ES-I3 (cell line): Measurements from ENCODE around the gene RUSF1.
"Not testable (repeated sequence)": the region's sequence is repeated elsewhere in the genome, so short reads cannot be mapped to it uniquely, and the experiment has no call there.

Source experiments
- H3K36me3 ChIP-seq: 2 replicates; pipeline ENCODE4 v1.6.1; 2013; ENCODE audit warnings: mild to moderate bottlenecking, low read length, control low read depth, moderate library complexity; ENCODE audit not compliant: insufficient read depth
- H3K4me1 ChIP-seq: 2 replicates; pipeline ENCODE4 v1.6.1; 2013; ENCODE audit warnings: mild to moderate bottlenecking, control low read depth, low read length; ENCODE audit not compliant: insufficient read depth
- H3K9ac ChIP-seq: 2 replicates; pipeline ENCODE4 v1.6.1; 2013; ENCODE audit warnings: low read depth, mild to moderate bottlenecking, low read length, moderate library complexity
- H3K9me3 ChIP-seq: 2 replicates; pipeline ENCODE4 v1.6.1; 2013; ENCODE audit warnings: mild to moderate bottlenecking, low read length, moderate library complexity; ENCODE audit not compliant: control insufficient read depth, insufficient read depth

RUSF1 gene

DNA sequence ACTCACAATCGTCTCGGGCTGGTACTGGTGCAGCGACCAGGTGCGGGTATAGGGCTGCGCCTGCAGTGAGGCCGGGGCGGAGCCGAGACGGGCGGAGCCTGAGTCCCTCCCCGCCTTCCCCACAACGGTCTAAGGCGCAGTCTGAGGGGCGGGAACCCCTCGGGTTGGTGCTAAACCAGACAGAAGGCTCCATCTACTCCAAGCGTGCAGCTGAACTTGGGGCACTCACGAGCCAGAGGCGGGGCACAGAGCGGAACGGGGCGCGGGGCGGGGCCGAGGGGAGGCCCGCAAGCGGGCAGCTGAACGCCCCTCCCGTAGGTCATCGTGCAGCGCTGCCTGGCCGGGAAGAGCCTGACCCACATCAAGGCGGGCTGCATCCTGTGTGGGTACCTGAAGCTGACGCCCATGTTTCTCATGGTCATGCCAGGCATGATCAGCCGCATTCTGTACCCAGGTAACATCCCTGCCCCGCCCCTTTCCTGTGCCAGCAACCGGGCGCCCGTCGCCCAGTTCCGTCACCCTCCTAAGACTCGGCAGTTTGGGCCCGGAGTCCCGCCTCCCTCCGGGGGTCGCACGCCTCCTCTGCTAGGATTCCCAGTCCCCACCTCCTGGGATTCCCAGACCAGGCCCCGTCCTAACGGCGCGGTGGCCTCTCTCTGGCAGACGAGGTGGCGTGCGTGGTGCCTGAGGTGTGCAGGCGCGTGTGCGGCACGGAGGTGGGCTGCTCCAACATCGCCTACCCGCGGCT lies 20.3 kb downstream of the RUSF1 start:
- Histone ChIP-seq H3K4me1 (peaks cover 8% of the 10 kb centered on the region; the same call in 1 of the 2 replicates), H3K9ac (peak overlapping the region; percentile 49; the same call in 1 of the 2 replicates), H3K9me3 (no peaks in the 10 kb centered on the region), H3K36me3 (no peaks in the 10 kb centered on the region)

GRCh38 chr16:31487071-31487719 lies 21.0 kb downstream of the RUSF1 start:
- no peaks in the 10 kb centered on the region for H3K9me3 ChIP-seq
- H3K4me1 ChIP-seq: peaks cover 8% of the 10 kb centered on the region; the same call in 1 of the 2 replicates
- H3K9ac ChIP-seq: peak overlapping the region; percentile 49; the same call in 1 of the 2 replicates
- H3K36me3 ChIP-seq: no peaks in the 10 kb centered on the region

DNA sequence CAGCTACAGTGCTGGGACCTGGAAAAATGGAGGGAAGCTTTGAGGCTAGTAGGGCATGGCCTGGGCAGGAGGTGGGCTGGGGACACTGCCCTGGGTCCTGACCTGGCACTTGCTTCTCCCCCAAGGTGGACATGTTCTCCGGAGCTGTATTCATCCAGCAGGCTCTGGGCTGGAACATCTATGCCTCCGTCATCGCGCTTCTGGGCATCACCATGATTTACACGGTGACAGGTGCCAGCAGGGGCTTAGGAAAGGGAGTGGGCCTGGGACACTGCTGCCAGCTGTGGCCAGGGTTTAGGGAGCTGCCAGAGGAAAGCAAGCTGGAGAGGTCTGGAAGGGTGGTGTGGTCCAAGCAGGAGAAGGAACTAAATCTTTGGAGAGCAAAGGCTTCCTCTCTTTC lies 22.1 kb downstream of the RUSF1 start:
- Histone ChIP-seq H3K9ac (no peak overlapping the region), H3K9me3 (no peaks in the 10 kb centered on the region), H3K36me3 (no peaks in the 10 kb centered on the region), H3K4me1 (peaks cover 8% of the 10 kb centered on the region; the same call in 1 of the 2 replicates)

GRCh38 chr16:31485571-31485970 lies 22.6 kb downstream of the RUSF1 start:
- peaks cover 8% of the 10 kb centered on the region; the same call in 1 of the 2 replicates for H3K4me1 ChIP-seq
- H3K9me3 ChIP-seq: no peaks in the 10 kb centered on the region
- H3K9ac ChIP-seq: no peak overlapping the region
- no peaks in the 10 kb centered on the region for H3K36me3 ChIP-seq

GRCh38 chr16:31484491-31485171 lies 23.6 kb downstream of the RUSF1 start:
- Histone ChIP-seq H3K9me3 (no peaks in the 10 kb centered on the region), H3K36me3 (no peaks in the 10 kb centered on the region), H3K9ac (no peak overlapping the region), H3K4me1 (peaks cover 8% of the 10 kb centered on the region; the same call in 1 of the 2 replicates)

DNA sequence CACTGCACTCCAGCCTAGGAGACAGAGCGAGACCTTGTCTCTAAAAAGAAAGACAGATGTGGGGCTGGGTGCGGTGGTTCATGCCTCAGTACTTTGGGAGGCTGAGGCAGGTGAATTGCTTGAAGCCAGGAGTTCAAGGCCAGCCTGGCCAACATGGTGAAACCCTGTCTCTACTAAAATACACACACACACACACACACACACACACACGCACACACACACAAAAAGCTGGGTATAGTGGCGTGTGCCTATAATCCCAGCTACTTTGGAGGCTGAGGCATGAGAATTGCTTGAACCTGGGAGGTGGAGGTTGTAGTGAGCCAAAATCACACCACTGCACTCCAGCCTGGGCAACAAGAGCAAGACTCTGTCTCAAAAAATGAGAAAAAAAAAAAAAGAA lies 24.1 kb downstream of the RUSF1 start:
- not testable (repeated sequence) for H3K36me3 ChIP-seq, H3K9ac ChIP-seq, H3K9me3 ChIP-seq, H3K4me1 ChIP-seq

DNA sequence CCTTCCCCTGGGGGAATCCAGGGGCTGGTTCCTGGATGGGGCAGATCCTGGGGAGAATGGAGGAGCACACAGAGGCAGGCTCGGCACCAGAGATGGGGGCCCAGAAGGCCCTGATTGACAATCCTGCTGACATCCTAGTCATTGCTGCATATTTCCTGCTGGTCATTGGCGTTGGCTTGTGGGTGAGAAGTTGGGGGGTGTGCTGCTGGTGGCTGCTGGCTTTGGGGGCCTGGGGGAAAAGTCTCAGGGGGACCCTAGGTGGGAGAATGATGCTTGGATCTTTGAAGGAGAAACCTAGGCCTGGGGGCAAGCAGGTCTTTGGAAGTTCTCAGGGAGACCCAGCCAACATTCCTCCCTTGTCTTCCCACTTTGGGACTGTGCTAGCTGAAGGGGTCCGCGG lies 25.1 kb downstream of the RUSF1 start, which contains the start of gene SLC5A2:
Gene SLC5A2, plus strand, starts transcription at position 43 of the 400 bp plus-strand sequence. Its CDS starts 14 bp downstream, at position 57.
- Histone ChIP-seq H3K9ac (no peak within 1 kb of the TSS), H3K9me3 (no peaks in the 10 kb centered on the region), H3K36me3 (no peaks in the 10 kb centered on the region), H3K4me1 (peaks cover 8% of the 10 kb centered on the region; the same call in 1 of the 2 replicates)

GRCh38 chr16:31480851-31481536 lies 27.2 kb downstream of the RUSF1 start:
- Histone ChIP-seq H3K9ac (no peak overlapping the region), H3K4me1 (peaks cover 8% of the 10 kb centered on the region; the same call in 1 of the 2 replicates), H3K9me3 (no peaks in the 10 kb centered on the region), H3K36me3 (no peaks in the 10 kb centered on the region)

DNA sequence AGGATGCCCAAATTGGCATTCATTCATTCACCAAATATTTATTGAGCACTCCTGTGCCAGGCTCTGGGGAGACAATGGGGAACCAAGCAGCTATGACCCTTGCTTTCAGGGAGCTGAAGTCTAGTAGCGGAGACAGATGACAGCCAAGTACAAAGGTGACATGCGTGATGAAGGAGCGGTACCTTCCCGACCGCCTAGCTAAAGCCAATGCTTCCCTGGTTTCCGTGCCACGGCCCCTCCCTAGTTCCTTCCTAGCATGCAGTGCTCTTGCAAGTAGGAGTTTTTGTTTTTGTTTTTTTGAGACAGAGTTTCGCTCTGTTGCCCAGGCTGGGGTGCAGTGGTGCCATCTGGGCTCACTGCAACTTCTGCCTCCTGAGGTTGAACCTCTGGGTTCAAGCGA lies 28.4 kb downstream of the RUSF1 start:
- H3K9ac ChIP-seq: no peak overlapping the region
- H3K9me3 ChIP-seq: no peaks in the 10 kb centered on the region
- H3K36me3 ChIP-seq: no peaks in the 10 kb centered on the region
- H3K4me1 ChIP-seq: peaks cover 5% of the 10 kb centered on the region; the same call in 1 of the 2 replicates

DNA sequence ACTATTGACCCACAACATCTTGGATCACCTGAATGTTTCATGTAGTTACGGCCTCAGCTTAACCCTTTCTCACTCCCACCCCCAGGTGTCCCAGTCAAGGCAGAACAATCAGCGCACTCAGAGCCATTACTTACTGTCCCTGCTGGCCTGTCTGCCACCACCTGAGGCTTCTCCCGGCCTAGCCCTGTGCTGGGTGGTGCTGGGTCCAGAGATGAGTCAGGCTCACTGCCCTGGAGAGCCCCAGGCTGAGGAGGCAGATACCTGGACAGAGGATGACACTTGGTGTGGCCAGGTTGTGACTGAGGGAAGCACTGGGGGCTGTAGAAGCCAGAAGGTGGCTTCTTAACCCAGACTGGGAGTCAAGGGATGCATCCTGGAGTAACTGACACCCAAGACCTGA lies 29.2 kb downstream of the RUSF1 start:
- H3K4me1 ChIP-seq: no peaks in the 10 kb centered on the region
- no peak overlapping the region for H3K9ac ChIP-seq
- no peaks in the 10 kb centered on the region for H3K9me3 ChIP-seq
- H3K36me3 ChIP-seq: no peaks in the 10 kb centered on the region

DNA sequence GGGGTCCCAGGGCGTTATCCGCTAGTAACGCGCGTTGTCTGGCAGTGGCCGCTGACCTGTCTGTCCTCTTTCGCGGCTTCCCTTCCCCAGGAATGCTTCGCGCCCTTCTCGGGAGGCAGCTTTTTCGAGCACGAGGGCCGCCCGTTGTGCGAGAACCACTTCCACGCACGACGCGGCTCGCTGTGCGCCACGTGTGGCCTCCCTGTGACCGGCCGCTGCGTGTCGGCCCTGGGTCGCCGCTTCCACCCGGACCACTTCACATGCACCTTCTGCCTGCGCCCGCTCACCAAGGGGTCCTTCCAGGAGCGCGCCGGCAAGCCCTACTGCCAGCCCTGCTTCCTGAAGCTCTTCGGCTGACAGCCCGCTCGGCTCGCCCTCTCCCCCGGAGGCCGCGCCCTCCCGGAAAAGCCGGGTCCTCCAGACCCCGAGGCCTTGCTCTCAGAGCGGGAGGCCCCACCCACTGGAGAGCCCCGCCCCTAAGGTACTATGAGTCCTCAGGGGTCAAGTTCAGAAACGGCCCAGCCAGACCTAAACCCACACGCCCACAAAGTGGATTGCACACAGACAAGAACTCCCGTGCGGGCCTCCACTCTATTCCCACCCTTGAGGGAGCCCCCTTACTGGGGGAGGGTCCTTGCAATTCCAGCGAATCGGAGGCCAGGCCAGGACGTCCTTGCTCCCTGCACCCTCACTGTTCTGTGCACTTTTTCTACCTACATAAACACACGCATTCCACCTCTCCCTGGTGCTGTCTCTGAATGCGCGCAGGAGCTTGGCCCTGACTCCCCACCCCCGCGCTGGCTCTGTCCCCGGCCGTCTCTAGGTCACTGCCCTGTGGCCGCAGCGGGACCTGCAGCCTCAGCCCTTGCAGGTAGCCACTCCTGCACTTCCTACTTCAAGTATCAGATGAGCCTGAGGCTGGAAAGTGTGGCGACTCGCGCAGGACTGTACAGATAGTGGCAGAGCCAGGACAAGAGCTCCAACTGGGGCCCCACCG lies 30.7 kb downstream of the RUSF1 start:
- H3K4me1 ChIP-seq: no peaks in the 10 kb centered on the region
- no peaks in the 10 kb centered on the region for H3K36me3 ChIP-seq
- H3K9ac ChIP-seq: peak overlapping the region; percentile 72; the same call in 1 of the 2 replicates
- H3K9me3 ChIP-seq: no peaks in the 10 kb centered on the region; the same call in 1 of the 2 replicates

GRCh38 chr16:31476303-31477219 lies 31.6 kb downstream of the RUSF1 start:
- Histone ChIP-seq H3K9me3 (no peaks in the 10 kb centered on the region; the same call in 1 of the 2 replicates), H3K36me3 (no peaks in the 10 kb centered on the region), H3K9ac (peak overlapping the region; percentile 84; the same call in 1 of the 2 replicates), H3K4me1 (no peaks in the 10 kb centered on the region; the same call in 1 of the 2 replicates)
